Aorta (tissue), 5 donors: Measurements from ENCODE around the gene PNMA8A. TPM values are rescaled to one million over a fixed set of nuclear protein-coding genes. Genes with fewer than 3 reads are reported as not detected.
A peak's percentile ranks its signal among the peaks of the same experiment; 100 is the strongest.

ENCODE experiments used
- ATAC-seq: fragments of 200-7000 bp; cut with Tn5 transposase; one replicate; pipeline ENCODE4 v1.9.1; 2022; ENCODE audit warnings: moderate library complexity; ENCODE audit not compliant: low FRiP score
- DNase-seq, 2 donors: peaks; one replicate each; pipeline ENCODE4 v3.0.0-alpha.2; 2020
- H3K27ac ChIP-seq, 2 donors: one replicate each; pipeline ENCODE4 v1.5.1; 2013; ENCODE audit warnings: low read length in 2 of 2, mild to moderate bottlenecking in 2 of 2, moderate library complexity in 2 of 2, control low read depth in 1 of 2, inconsistent platforms in 1 of 2, low read depth in 1 of 2
- H3K27me3 ChIP-seq, 2 donors: one replicate each; pipeline ENCODE4 v1.6.1; 2013; ENCODE audit warnings: control low read depth in 1 of 2, low read length in 1 of 2, mild to moderate bottlenecking in 1 of 2, moderate library complexity in 1 of 2; ENCODE audit not compliant: insufficient read depth in 2 of 2, control insufficient read depth in 1 of 2
- H3K36me3 ChIP-seq, 2 donors: one replicate each; pipeline ENCODE4 v1.6.1; 2013; ENCODE audit warnings: control low read depth in 1 of 2, low read length in 1 of 2, mild to moderate bottlenecking in 1 of 2; ENCODE audit not compliant: insufficient read depth in 2 of 2, control insufficient read depth in 1 of 2
- H3K4me1 ChIP-seq, 2 donors: one replicate each; pipeline ENCODE4 v1.6.1; 2013; ENCODE audit warnings: low read length in 2 of 2, control low read depth in 1 of 2, mild to moderate bottlenecking in 1 of 2, moderate library complexity in 1 of 2; ENCODE audit not compliant: insufficient read depth in 2 of 2, control insufficient read depth in 1 of 2
- H3K4me3 ChIP-seq, 2 donors: one replicate each; pipeline ENCODE4 v1.5.1; 2013; ENCODE audit warnings: low read length in 2 of 2, control low read depth in 1 of 2, mild to moderate bottlenecking in 1 of 2
- H3K9me3 ChIP-seq: one replicate; pipeline ENCODE4 v1.6.1; 2013; ENCODE audit warnings: mild to moderate bottlenecking, low read length; ENCODE audit not compliant: control insufficient read depth
- WGBS, 2 donors: extraction: QIAGEN DNeasy Blood & Tissue Kit; methylation state at CpG; one replicate each; pipeline ENCODE4 v1.1.7; 2013; 5-methylcytosine and 5-hydroxymethylcytosine counted together
- intact Hi-C, 2 donors: fragments of 100-400 bp; cut with DNase I; formaldehyde crosslinking; loops; one replicate each; pipeline versions ENCODE4 v1.14.2 to v1.15.0; 2022
- polyA plus RNA-seq, 2 donors: library from polyadenylated mRNA; stranded (reverse); fragments of 200-250 nt; gene quantifications; one replicate each; pipeline ENCODE4 v1.2.3, GENCODE V29; 2013
- total RNA-seq, 2 donors: library from RNA; stranded (reverse); fragmentation: NEBNext Ultra II Directional; extraction: Animal tissue kit (Norgen Biotek cat#: 25700); gene quantifications; one replicate each; pipeline ENCODE4 v1.2.1, GENCODE V29; 2021
- donor health status: healthy with polysubstance abuse.
- donor health status: Bipolar disorder and iron deficiency.
- donor health status: DM: no; HTN: no; CAD: no.
- donor health status: DM: no; HTN: no; CAD: no.
- donor health status: DM: yes; HTN: yes; CAD: no.

PNMA8A gene
- total and polyA plus RNA-seq, 4 donors: 3.3 to 12.4 (median 6.8) TPM

DNA sequence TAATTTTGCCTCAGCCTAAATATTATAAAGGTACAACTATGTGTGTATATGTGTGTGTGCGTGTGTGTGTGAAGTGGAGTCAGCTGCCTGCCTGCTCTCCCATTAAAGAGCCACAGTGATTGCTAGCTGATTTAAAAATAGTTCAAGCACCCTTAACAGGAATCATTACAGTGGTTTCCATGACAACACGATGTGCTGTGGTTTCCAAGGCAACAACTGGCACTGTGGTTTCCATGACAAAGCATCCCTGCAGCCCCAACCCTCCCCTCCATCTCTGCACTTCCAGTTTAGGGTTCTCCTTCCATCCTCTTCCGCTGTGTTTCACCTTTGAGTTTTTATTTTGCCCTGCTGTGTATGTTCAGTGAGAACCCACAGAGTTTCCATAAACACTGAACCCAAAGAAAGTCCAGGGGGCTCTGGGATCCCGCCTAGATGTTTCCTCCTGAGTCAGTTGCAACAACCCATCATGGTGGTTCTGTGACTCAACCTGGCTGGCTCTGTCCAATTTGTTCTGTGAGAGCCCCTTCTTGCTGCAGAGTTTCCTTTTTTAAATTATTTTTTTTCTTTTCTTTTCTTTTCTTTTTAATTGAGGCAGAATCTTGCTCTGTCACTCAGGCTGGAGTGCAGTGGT is 7.1 kb upstream of the PNMA8A start:
- ATAC-seq (peak; percentile 39), DNase-seq (peak; percentile 49 to 67)
- 37 to 45% methylated on average over 4 of the region's 4 CpGs for WGBS, 2 donors
- Histone ChIP-seq H3K27me3 (no peaks in the 10 kb centered on the region), H3K4me1 (no peaks in the 10 kb centered on the region), H3K9me3 (no peaks in the 10 kb centered on the region), H3K27ac (peak overlapping the region; percentile 50 to 65), H3K36me3 (no peaks in the 10 kb centered on the region), H3K4me3 (no peak overlapping the region)
- intact Hi-C loops: no loop called here

DNA sequence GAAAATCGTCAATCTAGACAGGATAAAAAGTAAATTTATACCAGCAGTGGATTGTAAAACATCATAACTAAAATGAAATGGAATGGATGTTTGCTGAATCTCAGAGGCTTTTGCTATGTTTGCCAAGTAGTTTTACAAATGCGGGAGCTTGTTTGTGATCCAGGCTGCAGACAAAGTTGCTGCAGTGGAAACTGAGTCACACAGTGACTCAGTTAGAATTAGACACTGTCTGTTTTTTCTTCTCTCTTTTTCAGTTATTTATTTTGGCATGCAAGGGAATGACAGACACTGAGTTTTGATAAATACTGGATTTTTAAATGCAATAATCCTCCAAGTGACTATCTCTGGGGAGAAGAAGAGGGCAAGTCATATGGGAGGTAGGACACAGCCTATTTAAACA is 4.6 kb upstream of the PNMA8A start:
- intact Hi-C loops: no loop called here
- Histone ChIP-seq H3K4me1 (no peaks in the 10 kb centered on the region), H3K4me3 (no peak overlapping the region), H3K36me3 (no peaks in the 10 kb centered on the region), H3K9me3 (no peaks in the 10 kb centered on the region), H3K27me3 (no peaks in the 10 kb centered on the region), H3K27ac (no peak overlapping the region)
- DNase-seq (peak in 1 of 2 donors; percentile 4), ATAC-seq (no peak)
- WGBS, 2 donors: 1 to 6% methylated on average over 2 of the region's 2 CpGs

DNA sequence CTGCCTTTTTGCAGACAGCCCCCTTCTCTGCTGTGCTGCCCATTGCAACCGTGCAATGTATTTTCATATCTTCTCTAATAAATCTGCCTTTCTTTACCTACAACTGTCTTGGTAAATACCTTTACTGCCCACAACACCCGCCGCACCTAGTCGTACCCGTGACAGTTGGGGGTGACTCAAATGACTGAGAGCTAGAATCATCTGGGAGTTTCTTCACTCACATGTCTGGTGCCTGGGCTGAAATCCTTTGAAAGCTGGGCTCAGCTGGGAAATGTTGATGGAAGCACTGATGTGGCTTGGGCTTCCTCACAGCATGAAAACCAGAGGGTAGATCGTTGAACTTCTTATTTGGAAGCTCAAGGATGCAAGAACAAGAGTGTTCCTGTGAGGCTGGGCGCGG is 2.8 kb upstream of the PNMA8A start:
- Histone ChIP-seq H3K27ac (no peak overlapping the region), H3K27me3 (no peaks in the 10 kb centered on the region), H3K36me3 (no peaks in the 10 kb centered on the region), H3K9me3 (no peaks in the 10 kb centered on the region), H3K4me3 (no peak overlapping the region), H3K4me1 (no peaks in the 10 kb centered on the region)
- intact Hi-C loops: no loop called here
- WGBS, 2 donors: 81 to 84% methylated on average over 8 of the region's 8 CpGs
- DNase-seq (peak in 1 of 2 donors; percentile 47), ATAC-seq (no peak)

DNA sequence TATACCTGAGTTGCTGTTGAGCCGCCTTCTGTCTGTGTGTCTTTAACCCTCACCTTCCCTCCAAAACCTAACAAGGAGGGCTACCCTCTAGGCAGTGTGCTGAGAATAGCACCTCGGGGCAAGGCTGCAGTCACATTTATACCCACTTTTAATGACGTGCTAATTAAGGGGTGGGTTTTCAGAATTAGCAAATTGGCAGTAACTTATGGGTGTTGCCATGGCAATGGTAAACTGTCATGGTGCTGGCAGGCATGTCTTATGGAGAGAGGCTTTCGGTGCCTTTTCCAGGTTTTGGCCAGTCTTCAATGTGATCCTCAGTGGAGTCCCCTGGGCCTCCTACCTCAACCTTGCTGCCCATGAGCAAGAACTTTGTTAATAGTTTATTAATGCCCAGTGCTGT is 1.2 kb upstream of the PNMA8A start:
- Histone ChIP-seq H3K4me1 (no peaks in the 10 kb centered on the region), H3K27me3 (no peaks in the 10 kb centered on the region), H3K27ac (no peak overlapping the region), H3K36me3 (no peaks in the 10 kb centered on the region), H3K4me3 (no peak overlapping the region), H3K9me3 (no peaks in the 10 kb centered on the region)
- intact Hi-C loops: no loop called here
- DNase-seq (no peak), ATAC-seq (no peak)
- WGBS, 2 donors: 74 to 75% methylated on average over 4 of the region's 4 CpGs

DNA sequence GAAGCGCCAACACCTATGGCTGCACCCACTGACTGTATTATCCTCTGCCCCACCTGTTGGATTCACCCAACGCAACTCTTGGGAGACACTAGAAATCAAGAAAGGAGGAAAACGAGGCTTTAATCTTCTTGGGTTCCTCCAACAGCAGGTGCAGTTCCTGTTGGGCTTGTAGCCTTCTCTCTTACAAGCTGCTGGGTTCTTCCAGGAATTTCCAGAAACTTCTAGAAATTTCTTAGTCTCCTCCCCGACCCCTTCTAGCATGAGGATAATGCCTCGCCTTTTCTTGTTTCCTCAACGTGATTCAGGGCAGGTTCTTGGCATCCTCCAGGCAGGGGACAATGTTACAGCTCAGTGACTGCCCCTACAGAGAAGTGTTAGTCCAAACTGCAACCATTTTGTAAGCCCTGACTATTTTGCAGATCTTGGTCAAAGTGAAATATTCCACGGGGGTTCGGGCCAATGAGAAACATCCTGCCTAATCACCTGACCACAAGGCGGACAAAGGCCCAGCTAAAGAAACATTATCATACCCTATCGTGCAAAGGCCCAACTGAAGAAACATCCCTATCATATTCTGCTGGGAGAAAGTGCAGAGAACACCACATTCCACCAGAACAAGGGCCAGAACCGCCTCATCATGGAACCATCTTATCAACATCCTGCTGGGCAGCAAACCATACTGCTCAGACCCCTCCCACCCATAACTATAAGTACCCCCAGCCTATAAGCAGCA is 614 bp upstream of the PNMA8A start:
- ATAC-seq (no peak), DNase-seq (peak in 1 of 2 donors; percentile 3)
- H3K27ac ChIP-seq: peak overlapping the region; percentile 71 to 95
- H3K4me1 ChIP-seq: no peaks in the 10 kb centered on the region
- H3K27me3 ChIP-seq: no peaks in the 10 kb centered on the region
- intact Hi-C loops: no loop called here
- H3K36me3 ChIP-seq: no peaks in the 10 kb centered on the region
- WGBS, 2 donors: 47 to 52% methylated on average over 11 of the region's 11 CpGs
- no peaks in the 10 kb centered on the region for H3K9me3 ChIP-seq
- H3K4me3 ChIP-seq: no peak overlapping the region

DNA sequence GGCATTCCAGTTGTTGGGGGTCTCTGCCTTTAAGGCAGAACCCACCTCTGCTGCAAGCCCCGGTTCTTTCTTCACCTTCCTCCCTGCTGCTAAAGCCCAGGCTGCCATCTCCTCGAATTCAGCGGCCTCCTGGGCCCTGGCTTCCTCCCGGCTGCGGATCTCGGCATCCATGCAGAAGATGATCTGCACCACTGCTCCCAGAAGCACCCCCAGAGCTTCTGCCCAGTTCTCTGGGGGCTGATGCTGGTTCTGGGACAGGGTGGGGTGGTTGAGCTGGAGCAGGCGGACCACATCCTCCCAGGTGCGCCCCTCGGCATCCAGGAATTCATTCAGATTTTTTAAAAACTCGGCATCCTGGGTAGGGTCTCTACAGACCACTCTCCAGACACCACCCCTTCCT is 987 bp downstream of the PNMA8A start:
- no peak overlapping the region for H3K4me3 ChIP-seq
- H3K9me3 ChIP-seq: no peaks in the 10 kb centered on the region
- peaks cover 0 to 4% of the 10 kb centered on the region in 2 donors for H3K4me1 ChIP-seq
- H3K27ac ChIP-seq: peak overlapping the region in 1 of 2 donors; percentile 95
- no peaks in the 10 kb centered on the region for H3K36me3 ChIP-seq
- H3K27me3 ChIP-seq: no peaks in the 10 kb centered on the region
- DNase-seq (peak in 1 of 2 donors; percentile 55), ATAC-seq (no peak)
- WGBS, 2 donors: 94 to 95% methylated on average over 10 of the region's 10 CpGs
- intact Hi-C loops: no loop called here

DNA sequence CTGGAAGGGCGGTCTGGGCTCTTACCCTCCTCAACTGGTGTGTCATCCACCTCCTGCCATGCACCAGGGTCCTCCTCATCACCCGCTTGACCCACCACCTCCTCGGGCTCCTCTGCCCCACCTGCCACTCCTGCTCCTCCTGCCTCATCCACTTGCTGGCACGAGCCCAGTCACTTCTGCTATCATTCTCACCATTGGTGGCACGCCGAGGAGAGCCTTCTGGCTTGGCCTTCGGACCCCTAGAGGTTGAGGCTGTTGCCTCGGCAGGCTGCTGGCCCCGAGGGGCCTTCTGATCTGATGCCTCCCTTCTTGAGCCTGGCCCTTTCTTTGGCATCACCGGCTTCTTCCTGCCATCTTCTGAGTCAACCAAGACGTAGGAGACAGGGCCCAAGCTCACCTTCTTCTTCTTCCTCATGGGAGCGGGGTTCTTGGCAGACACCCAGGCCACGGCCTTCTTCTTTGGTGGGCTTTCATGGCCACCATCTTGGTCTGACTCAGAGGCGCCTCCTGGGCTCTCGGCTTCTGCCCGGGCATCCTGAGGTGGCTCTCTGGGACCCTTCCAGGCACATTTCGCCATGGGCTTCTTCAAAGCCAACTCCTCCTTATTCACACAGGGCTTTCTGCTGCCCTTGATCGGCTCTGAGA is 1.7 kb downstream of the PNMA8A start:
- no peak overlapping the region for H3K4me3 ChIP-seq
- ATAC-seq (no peak), DNase-seq (peak in 1 of 2 donors; percentile 68)
- H3K36me3 ChIP-seq: no peaks in the 10 kb centered on the region
- intact Hi-C loops: no loop called here
- H3K27ac ChIP-seq: peak overlapping the region in 1 of 2 donors; percentile 95
- WGBS, 2 donors: 89 to 93% methylated on average over 18 of the region's 18 CpGs
- no peaks in the 10 kb centered on the region for H3K9me3 ChIP-seq
- peaks cover 0 to 4% of the 10 kb centered on the region in 2 donors for H3K4me1 ChIP-seq
- no peaks in the 10 kb centered on the region for H3K27me3 ChIP-seq

DNA sequence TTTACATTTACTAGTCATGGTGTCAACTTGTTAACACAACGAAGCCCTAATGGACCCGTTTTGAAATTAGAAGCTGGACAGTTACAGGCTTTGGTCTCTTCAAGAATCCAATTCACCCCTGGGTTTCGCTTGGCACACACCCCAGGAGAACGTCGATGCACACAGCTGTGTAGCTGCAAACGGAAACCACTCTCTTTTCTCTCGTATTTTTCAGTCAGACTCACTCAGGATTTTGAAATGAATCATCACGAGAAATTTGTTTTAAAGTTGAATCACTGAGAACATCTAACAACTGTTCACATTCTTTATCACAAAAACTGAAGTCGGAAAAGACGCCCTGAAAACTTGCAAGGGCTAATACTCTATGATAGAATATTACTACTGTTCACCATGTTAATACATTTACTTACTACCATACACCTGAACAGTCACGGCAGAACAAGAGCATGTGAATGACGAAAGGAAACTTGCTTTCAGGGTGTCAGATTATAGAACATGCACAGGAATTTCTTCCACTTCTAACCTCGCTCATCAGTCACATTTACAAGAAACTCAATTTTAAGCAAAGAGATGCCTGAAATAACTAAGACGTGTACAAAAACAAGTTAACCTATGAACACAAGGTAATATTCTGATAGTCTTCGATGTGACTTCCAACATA is 4.7 kb downstream of the PNMA8A start:
- peak overlapping the region in 1 of 2 donors; percentile 88 for H3K27ac ChIP-seq
- no peaks in the 10 kb centered on the region for H3K9me3 ChIP-seq
- H3K4me3 ChIP-seq: peak overlapping the region in 1 of 2 donors; percentile 4
- H3K36me3 ChIP-seq: no peaks in the 10 kb centered on the region
- intact Hi-C loops: no loop called here
- peaks cover 0 to 4% of the 10 kb centered on the region in 2 donors for H3K4me1 ChIP-seq
- no peak for ATAC-seq
- H3K27me3 ChIP-seq: no peaks in the 10 kb centered on the region
- WGBS, 2 donors: 12 to 16% methylated on average over 15 of the region's 15 CpGs
- peak; percentile 80 to 90 for DNase-seq
